GM23338 (cell line): ENCODE measurements around the gene PRMT9.

Source experiments
- CREB1 ChIP-seq: fragments of 250-450 bp; sonication (Bioruptor Pico); IDR thresholded peaks from 2 replicates; pipeline ENCODE4 v1.5.0; 2020; ENCODE audit warnings: low read depth, mild to moderate bottlenecking, moderate library complexity
- EZH2 ChIP-seq: fragments of 200-600 bp; sonication (generic); IDR thresholded peaks from one replicate; pipeline ENCODE4 v1.8.0; 2017; ENCODE audit warnings: antibody characterized with exemption, mild to moderate bottlenecking, low read depth; ENCODE audit not compliant: unreplicated experiment
- EZH2phosphoT487 ChIP-seq: fragments of 200-600 bp; sonication (generic); IDR thresholded peaks from one replicate; pipeline ENCODE4 v1.8.1; 2018; ENCODE audit warnings: antibody characterized with exemption; ENCODE audit not compliant: unreplicated experiment
- JUNB ChIP-seq: IDR thresholded peaks from one replicate; pipeline ENCODE4 v1.6.1; 2016; ENCODE audit warnings: antibody characterized with exemption; ENCODE audit not compliant: unreplicated experiment
- NANOG ChIP-seq: IDR thresholded peaks from 2 replicates; pipeline ENCODE4 v1.6.1; 2016; ENCODE audit warnings: antibody characterized with exemption, borderline replicate concordance
- POLR2AphosphoS5 ChIP-seq: IDR thresholded peaks from 2 replicates; pipeline ENCODE4 v1.6.1; 2016; ENCODE audit warnings: antibody characterized with exemption, low read depth
- STAT1 ChIP-seq: IDR thresholded peaks from one replicate; pipeline ENCODE4 v1.6.1; 2016; ENCODE audit warnings: antibody characterized with exemption; ENCODE audit not compliant: unreplicated experiment
- ZNF114 ChIP-seq: fragments of 250-450 bp; sonication (Bioruptor Pico); IDR thresholded peaks from 2 replicates; pipeline ENCODE4 v1.5.0; 2020; ENCODE audit warnings: mild to moderate bottlenecking, moderate library complexity
- ZNF331 ChIP-seq: fragments of 250-450 bp; sonication (Bioruptor Pico); IDR thresholded peaks from 2 replicates; pipeline ENCODE4 v1.5.0; 2020; ENCODE audit warnings: low read depth, mild to moderate bottlenecking, moderate library complexity
- TF ChIP-seq, protein P1 (sequence below), 2 experiments: fragments of 200-600 bp in 1 of 2; sonication (generic) in 1 of 2; conservative IDR thresholded peaks; 2 replicates each; pipeline versions ENCODE4 v1.5.1 to v1.6.1; 2016 to 2017; ENCODE audit warnings: antibody characterized with exemption in 2 of 2, low read depth in 2 of 2, mild to moderate bottlenecking in 2 of 2, moderate library complexity in 1 of 2
- TF ChIP-seq, protein P2 (sequence below): IDR thresholded peaks from 2 replicates; pipeline ENCODE4 v1.6.1; 2016; ENCODE audit warnings: antibody characterized with exemption
- TF ChIP-seq, protein P3 (sequence below): IDR thresholded peaks from one replicate; pipeline ENCODE4 v1.6.1; 2018; ENCODE audit warnings: antibody characterized with exemption; ENCODE audit not compliant: unreplicated experiment
- TF ChIP-seq, protein P4 (sequence below): fragments of 250-450 bp; sonication (Bioruptor Pico); IDR thresholded peaks from 2 replicates; pipeline ENCODE4 v1.5.0; 2020; ENCODE audit warnings: mild to moderate bottlenecking, moderate library complexity

DNA sequence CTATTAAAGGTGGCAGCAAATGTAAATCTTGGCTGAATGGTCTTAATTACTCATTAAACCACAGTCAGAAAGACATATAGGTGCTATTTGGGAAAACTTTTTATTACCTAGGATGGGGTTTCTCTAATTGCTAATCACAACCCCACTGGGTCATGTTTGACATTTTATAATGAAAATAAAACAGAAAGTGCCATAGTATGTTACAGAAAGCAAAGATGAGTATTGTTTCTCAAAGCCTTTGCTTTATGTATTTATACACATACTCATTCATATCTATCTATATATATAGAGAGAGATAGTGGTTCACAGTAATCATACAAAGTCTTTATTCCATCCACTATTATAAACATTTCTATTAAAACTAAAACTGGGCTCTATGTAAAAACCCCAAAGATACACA, 48.6 kb downstream of the PRMT9 start:
- TF ChIP-seq, protein P1, sequence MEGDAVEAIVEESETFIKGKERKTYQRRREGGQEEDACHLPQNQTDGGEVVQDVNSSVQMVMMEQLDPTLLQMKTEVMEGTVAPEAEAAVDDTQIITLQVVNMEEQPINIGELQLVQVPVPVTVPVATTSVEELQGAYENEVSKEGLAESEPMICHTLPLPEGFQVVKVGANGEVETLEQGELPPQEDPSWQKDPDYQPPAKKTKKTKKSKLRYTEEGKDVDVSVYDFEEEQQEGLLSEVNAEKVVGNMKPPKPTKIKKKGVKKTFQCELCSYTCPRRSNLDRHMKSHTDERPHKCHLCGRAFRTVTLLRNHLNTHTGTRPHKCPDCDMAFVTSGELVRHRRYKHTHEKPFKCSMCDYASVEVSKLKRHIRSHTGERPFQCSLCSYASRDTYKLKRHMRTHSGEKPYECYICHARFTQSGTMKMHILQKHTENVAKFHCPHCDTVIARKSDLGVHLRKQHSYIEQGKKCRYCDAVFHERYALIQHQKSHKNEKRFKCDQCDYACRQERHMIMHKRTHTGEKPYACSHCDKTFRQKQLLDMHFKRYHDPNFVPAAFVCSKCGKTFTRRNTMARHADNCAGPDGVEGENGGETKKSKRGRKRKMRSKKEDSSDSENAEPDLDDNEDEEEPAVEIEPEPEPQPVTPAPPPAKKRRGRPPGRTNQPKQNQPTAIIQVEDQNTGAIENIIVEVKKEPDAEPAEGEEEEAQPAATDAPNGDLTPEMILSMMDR (conservative IDR thresholded peaks at IDR 0.05; ENCODE audit: low read depth in 2 of 2): no peak
- TF ChIP-seq POLR2AphosphoS5: no peak
- no peak for TF ChIP-seq EZH2phosphoT487
- TF ChIP-seq ZNF114: no peak
- no peak for TF ChIP-seq STAT1
- TF ChIP-seq, protein P2, sequence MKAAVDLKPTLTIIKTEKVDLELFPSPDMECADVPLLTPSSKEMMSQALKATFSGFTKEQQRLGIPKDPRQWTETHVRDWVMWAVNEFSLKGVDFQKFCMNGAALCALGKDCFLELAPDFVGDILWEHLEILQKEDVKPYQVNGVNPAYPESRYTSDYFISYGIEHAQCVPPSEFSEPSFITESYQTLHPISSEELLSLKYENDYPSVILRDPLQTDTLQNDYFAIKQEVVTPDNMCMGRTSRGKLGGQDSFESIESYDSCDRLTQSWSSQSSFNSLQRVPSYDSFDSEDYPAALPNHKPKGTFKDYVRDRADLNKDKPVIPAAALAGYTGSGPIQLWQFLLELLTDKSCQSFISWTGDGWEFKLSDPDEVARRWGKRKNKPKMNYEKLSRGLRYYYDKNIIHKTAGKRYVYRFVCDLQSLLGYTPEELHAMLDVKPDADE: no peak
- no peak for TF ChIP-seq EZH2
- TF ChIP-seq, protein P3, sequence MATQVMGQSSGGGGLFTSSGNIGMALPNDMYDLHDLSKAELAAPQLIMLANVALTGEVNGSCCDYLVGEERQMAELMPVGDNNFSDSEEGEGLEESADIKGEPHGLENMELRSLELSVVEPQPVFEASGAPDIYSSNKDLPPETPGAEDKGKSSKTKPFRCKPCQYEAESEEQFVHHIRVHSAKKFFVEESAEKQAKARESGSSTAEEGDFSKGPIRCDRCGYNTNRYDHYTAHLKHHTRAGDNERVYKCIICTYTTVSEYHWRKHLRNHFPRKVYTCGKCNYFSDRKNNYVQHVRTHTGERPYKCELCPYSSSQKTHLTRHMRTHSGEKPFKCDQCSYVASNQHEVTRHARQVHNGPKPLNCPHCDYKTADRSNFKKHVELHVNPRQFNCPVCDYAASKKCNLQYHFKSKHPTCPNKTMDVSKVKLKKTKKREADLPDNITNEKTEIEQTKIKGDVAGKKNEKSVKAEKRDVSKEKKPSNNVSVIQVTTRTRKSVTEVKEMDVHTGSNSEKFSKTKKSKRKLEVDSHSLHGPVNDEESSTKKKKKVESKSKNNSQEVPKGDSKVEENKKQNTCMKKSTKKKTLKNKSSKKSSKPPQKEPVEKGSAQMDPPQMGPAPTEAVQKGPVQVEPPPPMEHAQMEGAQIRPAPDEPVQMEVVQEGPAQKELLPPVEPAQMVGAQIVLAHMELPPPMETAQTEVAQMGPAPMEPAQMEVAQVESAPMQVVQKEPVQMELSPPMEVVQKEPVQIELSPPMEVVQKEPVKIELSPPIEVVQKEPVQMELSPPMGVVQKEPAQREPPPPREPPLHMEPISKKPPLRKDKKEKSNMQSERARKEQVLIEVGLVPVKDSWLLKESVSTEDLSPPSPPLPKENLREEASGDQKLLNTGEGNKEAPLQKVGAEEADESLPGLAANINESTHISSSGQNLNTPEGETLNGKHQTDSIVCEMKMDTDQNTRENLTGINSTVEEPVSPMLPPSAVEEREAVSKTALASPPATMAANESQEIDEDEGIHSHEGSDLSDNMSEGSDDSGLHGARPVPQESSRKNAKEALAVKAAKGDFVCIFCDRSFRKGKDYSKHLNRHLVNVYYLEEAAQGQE: no peak
- TF ChIP-seq, protein P4, sequence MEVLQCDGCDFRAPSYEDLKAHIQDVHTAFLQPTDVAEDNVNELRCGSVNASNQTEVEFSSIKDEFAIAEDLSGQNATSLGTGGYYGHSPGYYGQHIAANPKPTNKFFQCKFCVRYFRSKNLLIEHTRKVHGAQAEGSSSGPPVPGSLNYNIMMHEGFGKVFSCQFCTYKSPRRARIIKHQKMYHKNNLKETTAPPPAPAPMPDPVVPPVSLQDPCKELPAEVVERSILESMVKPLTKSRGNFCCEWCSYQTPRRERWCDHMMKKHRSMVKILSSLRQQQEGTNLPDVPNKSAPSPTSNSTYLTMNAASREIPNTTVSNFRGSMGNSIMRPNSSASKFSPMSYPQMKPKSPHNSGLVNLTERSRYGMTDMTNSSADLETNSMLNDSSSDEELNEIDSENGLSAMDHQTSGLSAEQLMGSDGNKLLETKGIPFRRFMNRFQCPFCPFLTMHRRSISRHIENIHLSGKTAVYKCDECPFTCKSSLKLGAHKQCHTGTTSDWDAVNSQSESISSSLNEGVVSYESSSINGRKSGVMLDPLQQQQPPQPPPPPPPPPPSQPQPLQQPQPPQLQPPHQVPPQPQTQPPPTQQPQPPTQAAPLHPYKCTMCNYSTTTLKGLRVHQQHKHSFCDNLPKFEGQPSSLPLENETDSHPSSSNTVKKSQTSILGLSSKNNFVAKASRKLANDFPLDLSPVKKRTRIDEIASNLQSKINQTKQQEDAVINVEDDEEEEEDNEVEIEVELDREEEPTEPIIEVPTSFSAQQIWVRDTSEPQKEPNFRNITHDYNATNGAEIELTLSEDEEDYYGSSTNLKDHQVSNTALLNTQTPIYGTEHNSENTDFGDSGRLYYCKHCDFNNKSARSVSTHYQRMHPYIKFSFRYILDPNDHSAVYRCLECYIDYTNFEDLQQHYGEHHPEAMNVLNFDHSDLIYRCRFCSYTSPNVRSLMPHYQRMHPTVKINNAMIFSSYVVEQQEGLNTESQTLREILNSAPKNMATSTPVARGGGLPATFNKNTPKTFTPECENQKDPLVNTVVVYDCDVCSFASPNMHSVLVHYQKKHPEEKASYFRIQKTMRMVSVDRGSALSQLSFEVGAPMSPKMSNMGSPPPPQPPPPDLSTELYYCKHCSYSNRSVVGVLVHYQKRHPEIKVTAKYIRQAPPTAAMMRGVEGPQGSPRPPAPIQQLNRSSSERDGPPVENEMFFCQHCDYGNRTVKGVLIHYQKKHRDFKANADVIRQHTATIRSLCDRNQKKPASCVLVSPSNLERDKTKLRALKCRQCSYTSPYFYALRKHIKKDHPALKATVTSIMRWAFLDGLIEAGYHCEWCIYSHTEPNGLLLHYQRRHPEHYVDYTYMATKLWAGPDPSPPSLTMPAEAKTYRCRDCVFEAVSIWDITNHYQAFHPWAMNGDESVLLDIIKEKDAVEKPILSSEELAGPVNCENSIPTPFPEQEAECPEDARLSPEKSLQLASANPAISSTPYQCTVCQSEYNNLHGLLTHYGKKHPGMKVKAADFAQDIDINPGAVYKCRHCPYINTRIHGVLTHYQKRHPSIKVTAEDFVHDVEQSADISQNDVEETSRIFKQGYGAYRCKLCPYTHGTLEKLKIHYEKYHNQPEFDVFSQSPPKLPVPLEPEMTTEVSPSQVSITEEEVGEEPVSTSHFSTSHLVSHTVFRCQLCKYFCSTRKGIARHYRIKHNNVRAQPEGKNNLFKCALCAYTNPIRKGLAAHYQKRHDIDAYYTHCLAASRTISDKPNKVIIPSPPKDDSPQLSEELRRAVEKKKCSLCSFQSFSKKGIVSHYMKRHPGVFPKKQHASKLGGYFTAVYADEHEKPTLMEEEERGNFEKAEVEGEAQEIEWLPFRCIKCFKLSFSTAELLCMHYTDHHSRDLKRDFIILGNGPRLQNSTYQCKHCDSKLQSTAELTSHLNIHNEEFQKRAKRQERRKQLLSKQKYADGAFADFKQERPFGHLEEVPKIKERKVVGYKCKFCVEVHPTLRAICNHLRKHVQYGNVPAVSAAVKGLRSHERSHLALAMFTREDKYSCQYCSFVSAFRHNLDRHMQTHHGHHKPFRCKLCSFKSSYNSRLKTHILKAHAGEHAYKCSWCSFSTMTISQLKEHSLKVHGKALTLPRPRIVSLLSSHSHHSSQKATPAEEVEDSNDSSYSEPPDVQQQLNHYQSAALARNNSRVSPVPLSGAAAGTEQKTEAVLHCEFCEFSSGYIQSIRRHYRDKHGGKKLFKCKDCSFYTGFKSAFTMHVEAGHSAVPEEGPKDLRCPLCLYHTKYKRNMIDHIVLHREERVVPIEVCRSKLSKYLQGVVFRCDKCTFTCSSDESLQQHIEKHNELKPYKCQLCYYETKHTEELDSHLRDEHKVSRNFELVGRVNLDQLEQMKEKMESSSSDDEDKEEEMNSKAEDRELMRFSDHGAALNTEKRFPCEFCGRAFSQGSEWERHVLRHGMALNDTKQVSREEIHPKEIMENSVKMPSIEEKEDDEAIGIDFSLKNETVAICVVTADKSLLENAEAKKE (CRISPR knock-in tag): no peak
- TF ChIP-seq JUNB: no peak
- TF ChIP-seq NANOG: no peak
- TF ChIP-seq ZNF331 (CRISPR knock-in tag): no peak
- no peak for TF ChIP-seq CREB1
